ENCODE data around the gene PPP2R2C.

The PPP2R2C gene

DNA sequence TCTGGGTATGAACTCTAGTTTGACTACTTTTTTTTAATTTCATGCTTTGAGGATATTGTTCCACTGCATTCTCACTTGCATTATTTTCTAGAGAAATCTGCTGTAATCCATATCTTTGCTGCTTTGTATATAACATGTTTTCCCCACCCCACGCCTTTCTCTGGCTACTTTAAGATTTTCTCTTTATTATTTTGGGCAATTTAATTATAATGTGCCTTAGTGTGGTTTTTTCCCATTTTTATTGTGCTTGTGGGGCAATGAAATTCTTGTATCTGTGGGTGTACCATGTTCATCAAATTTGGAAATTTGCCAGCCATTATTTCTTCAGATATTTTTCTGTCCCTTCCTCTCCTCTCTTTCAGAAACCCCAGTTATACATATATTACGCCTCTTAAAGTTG, 15.1 kb upstream of the PPP2R2C start:
- no peak for TF ChIP-seq CTCF (IDR thresholded peaks at IDR 0.05; ENCODE audit: insufficient read depth, missing control alignments)
- DNase-seq (ENCODE audit: insufficient read length, low spot score), result no peak
- no peak for FAIRE-seq

DNA sequence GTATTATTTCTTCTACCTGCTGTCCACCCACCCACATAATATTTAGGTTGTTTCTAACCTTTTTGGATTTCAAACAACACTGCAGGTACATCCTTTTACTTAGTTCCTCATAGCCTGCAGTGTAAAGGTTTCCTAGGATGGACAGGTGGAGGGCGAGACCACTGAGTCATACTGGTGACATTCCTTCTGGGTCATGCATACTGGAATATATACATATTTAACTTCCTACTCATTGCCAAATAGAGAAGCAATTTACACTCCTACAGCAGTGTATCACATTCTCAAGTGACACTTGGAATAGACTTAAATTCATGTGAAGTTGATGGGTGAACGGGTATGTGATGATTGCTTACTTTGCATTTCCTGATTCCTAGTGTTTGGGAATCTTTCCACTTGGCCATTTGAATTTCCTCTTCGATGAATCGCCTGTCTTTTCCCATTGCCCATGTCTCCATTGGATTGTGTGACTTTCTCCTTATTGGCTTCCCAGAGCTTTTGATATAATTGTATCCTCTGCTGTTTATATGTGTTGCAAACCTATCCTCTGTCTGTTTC, 8.2 kb upstream of the PPP2R2C start:
- no peak for TF ChIP-seq CTCF (IDR thresholded peaks at IDR 0.05; ENCODE audit: insufficient read depth, missing control alignments)
- DNase-seq (ENCODE audit: insufficient read length, low spot score) (no peak), FAIRE-seq (no peak)

GRCh38 chr4:6478546-6479220, 6.3 kb upstream of the PPP2R2C start:
- no peak for TF ChIP-seq CTCF (IDR thresholded peaks at IDR 0.05; ENCODE audit: insufficient read depth, missing control alignments)
- FAIRE-seq, result no peak
- no peak for DNase-seq (ENCODE audit: insufficient read length, low spot score)

GRCh38 chr4:6476893-6477292, 4.5 kb upstream of the PPP2R2C start:
- no peak for TF ChIP-seq CTCF (IDR thresholded peaks at IDR 0.05; ENCODE audit: insufficient read depth, missing control alignments)
- FAIRE-seq (no peak), DNase-seq (ENCODE audit: insufficient read length, low spot score) (no peak)

DNA sequence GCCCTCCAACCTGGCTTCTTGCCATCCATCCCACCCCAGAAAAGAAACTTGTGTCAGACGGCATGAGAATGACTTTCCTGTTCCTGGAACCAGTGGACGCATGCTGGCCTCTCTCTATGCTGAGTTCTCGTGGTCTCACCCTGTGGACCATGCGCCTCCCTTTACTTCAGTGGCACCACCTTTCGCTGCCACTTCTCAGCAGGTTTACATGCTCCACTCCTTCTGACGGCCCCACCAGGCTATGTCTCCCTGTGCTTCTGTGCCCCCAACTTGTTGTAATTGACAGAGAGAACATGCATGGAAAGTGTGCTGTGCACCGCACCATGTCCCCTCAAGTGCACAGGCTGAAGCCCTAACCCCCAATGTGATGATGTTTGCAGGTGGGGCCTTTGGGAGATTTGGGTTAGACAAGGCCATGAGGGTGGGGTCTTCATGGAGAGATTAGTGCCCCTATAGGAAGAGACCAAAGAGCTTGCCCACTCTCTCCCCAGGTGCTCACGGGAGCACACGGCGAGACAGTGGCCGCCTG, 3.1 kb upstream of the PPP2R2C start:
- DNase-seq (ENCODE audit: insufficient read length, low spot score) (no peak), FAIRE-seq (no peak)
- no peak for TF ChIP-seq CTCF (IDR thresholded peaks at IDR 0.05; ENCODE audit: insufficient read depth, missing control alignments)

- FAIRE-seq (no peak), DNase-seq (ENCODE audit: insufficient read length, low spot score) (no peak)
- TF ChIP-seq CTCF (IDR thresholded peaks at IDR 0.05; ENCODE audit: insufficient read depth, missing control alignments), result no peak
Observed at GRCh38 chr4:6474705-6475457, 2.5 kb upstream of the PPP2R2C start.

All from D721Med (cell line).